Stimulated activated CD8-positive, alpha-beta memory T cell treated with anti-CD3 and anti-CD28 coated beads, Interleukin-4, amount 100 ng/mL, for 1 hour (primary cell): Measurements from ENCODE around the gene LILRB5.
"Not testable (repeated sequence)": the region's sequence is repeated elsewhere in the genome, so short reads cannot be mapped to it uniquely, and the experiment has no call there.

Source experiments
- DNase-seq, 2 donors: peaks; one replicate each; pipeline ENCODE4 v3.0.0-alpha.2; 2020; ENCODE audit warnings: low read depth in 2 of 2, low spot score in 1 of 2

Gene LILRB5

DNA sequence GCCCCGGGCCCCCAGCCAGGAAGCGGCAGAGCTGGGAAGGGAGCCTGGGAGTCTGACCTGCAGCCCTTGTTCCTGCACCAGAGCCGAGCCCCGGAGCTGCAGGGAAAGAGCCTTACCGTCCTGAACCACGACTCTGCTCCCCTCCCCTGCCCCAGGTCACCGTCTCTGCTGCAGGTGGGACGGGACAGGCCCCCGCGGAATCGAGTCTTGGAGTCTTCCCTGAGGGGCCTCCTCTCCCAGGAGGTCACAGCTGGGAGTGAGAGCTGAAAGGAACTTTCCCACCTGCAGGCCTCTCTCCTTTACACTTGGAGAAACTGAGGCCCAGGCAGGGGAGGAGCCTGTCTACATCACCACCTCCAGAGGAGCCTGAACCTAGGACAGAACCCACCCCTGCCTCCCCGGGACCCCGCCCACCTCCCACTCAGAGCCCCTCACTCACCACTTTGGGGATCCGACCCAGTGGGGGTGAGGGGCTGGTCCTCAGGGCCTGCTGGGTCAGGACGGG lies 20.1 kb upstream of the LILRB5 start:
- not testable (repeated sequence) for DNase-seq

DNA sequence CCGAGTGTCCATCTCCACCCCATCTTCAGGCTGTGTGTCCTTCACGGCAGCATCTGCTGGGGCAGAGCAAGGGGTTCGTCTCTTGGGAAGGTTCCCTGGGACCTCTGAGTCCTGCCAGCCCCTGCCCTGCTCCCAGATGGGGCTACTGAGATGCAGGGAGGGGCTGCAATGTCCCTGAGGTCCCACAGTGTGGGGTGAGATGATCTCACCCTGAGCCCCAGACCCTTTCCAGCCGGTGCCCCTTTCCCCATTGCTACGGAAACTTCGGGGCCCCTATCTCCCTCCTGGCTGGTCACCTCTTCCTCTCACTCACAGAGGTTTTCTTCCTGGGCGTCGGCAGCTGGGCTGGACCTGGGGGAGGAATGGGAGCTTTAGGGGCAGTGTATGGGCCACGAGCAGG lies 18.9 kb upstream of the LILRB5 start:
- DNase-seq: no peak

GRCh38 chr19:54274516-54274915 lies 17.4 kb upstream of the LILRB5 start:
- DNase-seq: not testable (repeated sequence)

DNA sequence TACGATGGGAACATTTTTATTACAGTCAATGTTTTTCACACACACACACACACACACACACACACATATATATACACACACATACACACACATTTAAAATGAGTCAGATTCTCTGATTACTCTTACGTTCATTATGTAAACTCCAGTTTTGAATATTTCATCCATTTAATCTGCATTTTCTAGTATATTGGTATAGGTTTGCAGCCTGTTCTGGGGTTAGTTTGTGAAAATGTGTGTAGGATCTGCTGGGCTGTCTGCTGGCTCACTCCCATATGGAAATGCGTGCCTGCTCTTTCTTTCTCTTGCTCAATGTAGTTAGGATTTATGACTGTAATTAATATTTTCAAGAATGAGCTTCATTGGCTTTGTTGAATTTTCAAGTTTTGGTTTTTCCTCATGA lies 16.7 kb upstream of the LILRB5 start:
- DNase-seq: no peak

DNA sequence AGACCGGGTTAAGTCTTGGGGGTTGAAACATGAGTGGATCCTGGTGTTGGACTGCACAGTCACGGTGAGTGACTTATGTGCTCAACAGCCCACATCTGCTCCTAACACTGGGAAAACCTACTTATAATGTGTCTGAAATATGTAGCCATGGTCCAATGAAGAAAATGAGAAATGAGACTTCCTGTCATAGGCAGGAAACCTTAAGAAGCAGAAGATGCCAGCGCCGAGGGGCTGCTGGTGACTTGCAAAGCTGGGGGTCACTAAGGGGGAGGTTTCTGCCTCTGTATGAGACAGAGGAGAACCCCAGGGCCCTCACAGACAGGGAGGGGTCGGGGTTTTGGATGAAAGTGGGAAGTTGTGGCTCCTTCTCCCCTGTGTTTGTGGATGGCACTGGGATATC lies 15.1 kb upstream of the LILRB5 start:
- DNase-seq: not testable (repeated sequence)

DNA sequence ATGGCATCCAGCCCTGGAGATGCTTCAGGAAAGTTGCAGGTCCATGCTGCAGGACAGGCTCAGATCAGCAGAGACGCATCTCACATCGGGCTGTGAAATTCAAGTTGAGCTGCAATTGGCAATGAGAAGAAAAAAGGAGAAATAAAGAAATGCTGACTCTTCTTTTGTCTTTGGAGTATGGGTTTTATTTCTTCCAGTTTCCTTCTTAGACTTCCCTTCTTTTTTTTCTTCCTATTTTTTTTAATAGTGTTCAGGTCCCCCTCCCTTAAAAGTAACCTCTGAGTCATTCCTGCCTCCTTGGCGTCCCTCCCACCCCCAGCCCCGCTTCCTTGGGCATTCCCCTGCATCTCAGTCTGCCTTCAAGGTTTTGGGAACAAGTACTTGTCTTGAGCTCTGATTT lies 14.5 kb upstream of the LILRB5 start:
- not testable (repeated sequence) for DNase-seq

DNA sequence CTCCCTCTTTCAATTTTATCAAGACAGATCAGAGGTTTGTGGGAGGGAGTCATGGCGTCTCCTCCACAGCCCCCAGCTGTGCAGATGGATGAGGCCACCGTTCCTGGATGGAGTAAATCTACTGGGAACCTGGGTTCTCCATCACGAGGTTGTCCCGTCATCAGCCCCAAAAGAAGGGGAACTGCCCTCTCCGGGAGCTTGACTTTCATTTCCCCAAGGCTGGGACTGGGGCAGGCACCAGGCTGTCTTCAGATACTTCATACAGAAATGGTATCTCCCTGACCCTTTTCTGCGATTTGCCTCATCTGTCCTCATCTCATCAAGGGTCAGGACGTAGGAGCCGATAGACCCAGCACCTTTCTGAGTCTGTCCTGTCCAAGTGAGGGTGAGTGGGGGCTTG lies 14.0 kb upstream of the LILRB5 start:
- no peak for DNase-seq

DNA sequence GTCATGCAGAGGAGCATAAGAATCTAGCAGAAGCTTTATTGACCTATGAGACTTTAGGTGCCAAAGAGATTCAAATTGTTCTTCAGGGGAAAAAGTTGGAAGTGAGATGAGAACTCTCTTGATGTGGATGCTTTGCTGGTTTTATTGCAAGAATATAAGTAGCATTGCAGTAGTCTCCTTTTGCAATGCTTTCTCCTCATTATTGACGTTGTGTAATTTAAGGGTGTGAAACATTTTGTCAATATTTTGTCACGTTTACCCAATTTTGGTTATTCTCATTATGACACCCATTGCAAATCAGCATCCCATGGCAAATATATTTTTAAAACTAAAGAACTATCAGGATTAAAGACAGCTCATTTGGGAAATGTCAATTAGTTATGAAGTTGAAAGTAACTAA lies 11.9 kb upstream of the LILRB5 start:
- DNase-seq: no peak

DNA sequence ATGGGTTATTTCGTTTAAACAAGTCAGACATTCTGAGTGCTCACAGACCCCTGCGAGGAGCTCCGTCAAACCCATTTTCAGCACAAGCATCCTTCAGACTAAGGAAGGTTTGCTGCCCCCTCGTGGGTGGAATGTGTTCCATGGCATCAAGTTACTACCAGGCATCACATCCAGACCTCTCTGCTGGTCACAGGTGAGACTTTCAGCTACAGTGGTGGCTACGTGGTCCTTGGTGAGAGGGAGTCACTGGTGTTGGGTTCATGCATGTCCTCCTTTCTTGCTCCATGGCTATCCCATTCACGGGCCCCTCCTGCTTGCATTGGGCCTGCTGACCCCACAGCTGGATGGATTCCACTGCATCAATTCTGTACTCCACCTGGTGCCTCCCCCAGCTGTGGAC lies 9.1 kb upstream of the LILRB5 start:
- peak; percentile 27 to 46 for DNase-seq

GRCh38 chr19:54262470-54262869 lies 5.4 kb upstream of the LILRB5 start:
- no peak for DNase-seq

DNA sequence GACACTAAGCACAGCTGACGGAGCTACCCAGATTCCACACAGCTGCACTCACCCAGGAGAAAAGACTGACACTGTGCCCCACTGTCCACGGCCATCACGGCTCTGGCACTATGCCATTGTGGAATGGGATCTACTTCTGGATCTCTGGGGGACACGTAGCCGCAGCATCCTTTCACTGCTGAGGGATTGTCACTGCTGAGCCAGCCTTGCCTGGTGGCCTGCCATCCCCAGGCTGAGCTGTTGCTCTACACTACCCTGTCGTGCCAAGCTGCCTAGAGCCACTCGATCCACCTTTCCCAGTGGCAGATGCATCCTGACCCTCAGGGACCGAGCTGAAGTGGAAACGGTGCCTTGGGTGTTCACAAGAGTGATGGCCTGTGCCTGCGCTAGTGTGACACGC lies 5.0 kb upstream of the LILRB5 start:
- DNase-seq: no peak

- no peak for DNase-seq
These were observed 590 bp downstream of the LILRB5 start for GRCh38 chr19:54256250-54257115.

DNA sequence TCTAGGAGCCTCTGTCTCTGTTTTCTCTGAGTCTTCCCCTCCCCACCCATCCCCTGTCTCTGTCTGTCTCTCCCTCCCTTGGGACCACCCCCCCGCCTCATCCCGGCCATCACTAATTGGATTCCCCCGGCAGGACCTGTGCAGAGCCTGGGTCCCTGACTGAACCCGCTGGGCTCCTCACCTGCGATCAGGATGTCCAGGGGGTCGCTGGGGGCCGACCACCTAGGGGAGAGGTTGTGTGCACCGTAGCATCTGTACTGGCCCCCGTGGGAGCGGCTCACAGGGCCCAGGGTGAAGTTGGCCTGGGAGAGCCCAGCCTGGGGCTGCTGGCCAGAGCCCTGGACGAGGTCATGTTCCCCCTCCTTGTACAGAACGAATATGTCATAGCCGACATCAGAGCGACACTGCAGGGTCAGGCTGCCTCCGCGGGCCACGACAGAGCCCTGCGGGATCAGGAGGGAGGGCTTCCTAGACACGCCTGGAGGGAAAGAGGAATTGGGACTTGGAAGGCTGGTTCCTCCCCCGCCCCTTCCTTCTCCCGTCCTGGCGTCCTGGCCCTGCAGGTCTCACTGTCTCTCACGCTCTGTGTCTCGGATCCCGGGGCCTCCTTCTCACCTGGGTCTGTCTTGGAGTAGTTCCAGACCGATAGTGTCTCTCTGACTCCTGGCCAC lies 1.8 kb downstream of the LILRB5 start:
- DNase-seq: no peak

GRCh38 chr19:54254195-54254906 lies 2.7 kb downstream of the LILRB5 start:
- no peak for DNase-seq

- no peak for DNase-seq
These were observed 3.5 kb downstream of the LILRB5 start for GRCh38 chr19:54253331-54254194.

DNA sequence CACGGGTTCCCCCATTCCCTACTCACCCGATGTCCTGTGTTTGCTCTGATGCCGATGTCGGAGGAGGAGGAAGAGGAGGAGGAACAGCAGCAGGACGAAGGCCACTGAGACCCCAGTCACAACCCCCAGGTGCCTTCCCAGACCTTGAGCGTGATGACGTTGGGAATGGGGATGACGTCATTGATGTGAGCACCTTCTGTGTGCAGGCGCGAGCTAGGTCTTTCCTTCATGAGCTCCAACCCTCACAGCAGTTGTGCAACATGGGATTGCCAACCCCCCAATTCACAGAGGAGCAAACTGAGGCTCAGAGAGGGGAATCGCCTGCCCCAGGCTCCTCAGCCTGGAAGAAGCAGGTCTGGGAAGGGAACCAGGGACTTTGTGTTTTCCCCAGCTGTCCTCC lies 4.2 kb downstream of the LILRB5 start:
- no peak for DNase-seq

- DNase-seq: no peak
These were observed 4.8 kb downstream of the LILRB5 start for GRCh38 chr19:54252243-54252642.

GRCh38 chr19:54248016-54248601 lies 9.0 kb downstream of the LILRB5 start:
- no peak for DNase-seq

- DNase-seq: no peak
These were observed 9.8 kb downstream of the LILRB5 start for GRCh38 chr19:54247106-54247930.

DNA sequence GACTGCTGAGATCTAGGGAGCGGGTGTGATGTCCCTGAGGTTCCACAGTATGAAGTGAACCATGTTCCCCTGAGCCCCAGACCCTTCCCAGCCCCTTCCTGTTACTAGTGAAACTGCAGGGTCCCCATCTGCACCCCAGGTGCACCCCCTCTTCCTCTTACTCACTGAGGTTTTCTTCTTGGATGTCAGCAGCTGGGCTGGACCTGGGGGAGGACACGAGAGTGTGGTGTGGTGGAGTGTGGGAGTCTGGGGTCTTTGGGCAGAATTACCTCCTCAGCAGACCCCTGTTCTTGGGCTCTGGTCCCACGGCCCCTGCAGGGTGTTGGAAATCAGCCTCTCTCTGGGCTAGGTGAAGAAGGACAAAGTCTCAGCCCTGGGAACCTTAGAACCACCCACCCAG lies 11.1 kb downstream of the LILRB5 start:
- no peak for DNase-seq
